Suprapubic skin (tissue), 4 donors: ENCODE measurements around the gene NRXN3. TPM values are rescaled to one million over a fixed set of nuclear protein-coding genes. Genes with fewer than 3 reads are reported as not detected.

Experiments used
- DNase-seq, 2 donors: peaks; one replicate each; pipeline ENCODE4 v3.0.0-alpha.2; 2019; ENCODE audit warnings: low spot score in 2 of 2
- H3K27ac ChIP-seq: fragments of 200-600 bp; sonication (generic); one replicate; pipeline ENCODE4 v1.5.1; 2019
- H3K27me3 ChIP-seq: fragments of 200-600 bp; sonication (generic); one replicate; pipeline ENCODE4 v1.5.1; 2019
- H3K36me3 ChIP-seq: fragments of 200-600 bp; sonication (generic); one replicate; pipeline ENCODE4 v1.5.1; 2019
- H3K4me1 ChIP-seq: fragments of 200-600 bp; sonication (generic); one replicate; pipeline ENCODE4 v1.5.1; 2019
- H3K4me3 ChIP-seq: fragments of 200-600 bp; sonication (generic); one replicate; pipeline ENCODE4 v1.5.1; 2019; ENCODE audit warnings: mild to moderate bottlenecking
- H3K9me3 ChIP-seq: fragments of 200-600 bp; sonication (generic); one replicate; pipeline ENCODE4 v1.5.1; 2019
- CTCF ChIP-seq, 2 donors: fragments of 200-600 bp in 1 of 2; fragments of 450-650 bp in 1 of 2; sonication (generic) in 1 of 2; IDR thresholded peaks; one replicate each; pipeline ENCODE4 v1.5.1; 2016 to 2019; ENCODE audit warnings: antibody characterized with exemption in 2 of 2, mild to moderate bottlenecking in 1 of 2, moderate library complexity in 1 of 2
- EP300 ChIP-seq: sonication (generic); formaldehyde crosslinking; IDR thresholded peaks from one replicate; pipeline ENCODE4 v1.6.1; 2017; ENCODE audit warnings: antibody characterized with exemption
- POLR2A ChIP-seq, 2 donors: fragments of 450-650 bp; IDR thresholded peaks; one replicate each; pipeline ENCODE4 v1.6.1; 2017; ENCODE audit warnings: antibody characterized with exemption in 2 of 2, mild to moderate bottlenecking in 2 of 2, moderate library complexity in 2 of 2
- POLR2AphosphoS5 ChIP-seq, 3 donors: sonication (generic); formaldehyde crosslinking; IDR thresholded peaks; one replicate each; pipeline ENCODE4 v1.6.1; 2017; ENCODE audit warnings: antibody characterized with exemption in 3 of 3
- WGBS: methylation state at CpG from one replicate; pipeline ENCODE4 v1.1.5; 2018; 5-methylcytosine and 5-hydroxymethylcytosine counted together
- total RNA-seq, 4 donors: library from RNA; depleted of rRNA; stranded (reverse); fragments of >200 nt; gene quantifications; one replicate each; pipeline ENCODE4 v1.1.0, GENCODE V29; 2016

Gene NRXN3
- total RNA-seq, 4 donors from 2014 or later = 0.79 to 4.3 (median 3.3) TPM

DNA sequence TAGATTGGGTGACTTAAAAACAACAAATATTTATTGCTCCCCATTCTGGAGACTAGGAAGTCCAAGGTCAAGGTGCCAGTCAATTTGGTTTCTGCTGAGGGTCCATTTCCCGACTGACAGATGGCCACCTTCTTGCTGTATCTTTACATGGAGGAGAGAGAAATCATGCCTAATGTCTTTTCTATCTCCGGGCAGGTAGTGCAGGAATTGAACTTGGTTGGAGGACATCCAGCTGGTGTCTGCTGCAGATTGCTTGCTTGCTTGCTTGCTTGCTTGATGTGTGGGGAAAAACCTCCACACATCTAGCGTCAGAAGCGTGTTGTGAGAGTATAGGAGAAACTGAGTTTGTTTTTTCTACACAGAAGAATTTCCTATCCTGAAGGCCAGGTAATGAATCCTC lies 1479.7 kb downstream of the NRXN3 start:
- H3K9me3 ChIP-seq = no peaks in the 10 kb centered on the region
- no peak for DNase-seq
- no peak overlapping the region for H3K4me3 ChIP-seq
- TF ChIP-seq CTCF (IDR thresholded peaks at IDR 0.05) (no peak), POLR2AphosphoS5 (IDR thresholded peaks at IDR 0.05) (no peak), EP300 (no peak), POLR2A (IDR thresholded peaks at IDR 0.05) (no peak)
- H3K27ac ChIP-seq = no peak overlapping the region
- 90% methylated on average over 4 of the region's 4 CpGs for WGBS
- no peaks in the 10 kb centered on the region for H3K4me1 ChIP-seq
- H3K27me3 ChIP-seq = no peaks in the 10 kb centered on the region
- H3K36me3 ChIP-seq = no peaks in the 10 kb centered on the region

- Histone ChIP-seq H3K36me3 (no peaks in the 10 kb centered on the region), H3K4me3 (no peak overlapping the region), H3K27ac (no peak overlapping the region), H3K4me1 (no peaks in the 10 kb centered on the region), H3K9me3 (no peaks in the 10 kb centered on the region), H3K27me3 (no peaks in the 10 kb centered on the region)
- DNase-seq = no peak
- no peak for TF ChIP-seq CTCF (IDR thresholded peaks at IDR 0.05)
- TF ChIP-seq POLR2A (IDR thresholded peaks at IDR 0.05) = no peak
- TF ChIP-seq EP300 = no peak
- TF ChIP-seq POLR2AphosphoS5 (IDR thresholded peaks at IDR 0.05) = no peak
- 89% methylated on average over 6 of the region's 6 CpGs for WGBS
Observed at GRCh38 chr14:79652513-79653307, 1482.5 kb downstream of the NRXN3 start.

GRCh38 chr14:79656056-79656455 lies 1485.9 kb downstream of the NRXN3 start:
- TF ChIP-seq EP300 (no peak), POLR2AphosphoS5 (IDR thresholded peaks at IDR 0.05) (no peak), POLR2A (IDR thresholded peaks at IDR 0.05) (no peak), CTCF (IDR thresholded peaks at IDR 0.05) (no peak)
- DNase-seq = no peak
- H3K27me3 ChIP-seq = no peaks in the 10 kb centered on the region
- H3K4me3 ChIP-seq = no peak overlapping the region
- WGBS = 52% methylated on average over 7 of the region's 7 CpGs
- no peaks in the 10 kb centered on the region for H3K9me3 ChIP-seq
- no peaks in the 10 kb centered on the region for H3K36me3 ChIP-seq
- H3K4me1 ChIP-seq = no peaks in the 10 kb centered on the region
- no peak overlapping the region for H3K27ac ChIP-seq

DNA sequence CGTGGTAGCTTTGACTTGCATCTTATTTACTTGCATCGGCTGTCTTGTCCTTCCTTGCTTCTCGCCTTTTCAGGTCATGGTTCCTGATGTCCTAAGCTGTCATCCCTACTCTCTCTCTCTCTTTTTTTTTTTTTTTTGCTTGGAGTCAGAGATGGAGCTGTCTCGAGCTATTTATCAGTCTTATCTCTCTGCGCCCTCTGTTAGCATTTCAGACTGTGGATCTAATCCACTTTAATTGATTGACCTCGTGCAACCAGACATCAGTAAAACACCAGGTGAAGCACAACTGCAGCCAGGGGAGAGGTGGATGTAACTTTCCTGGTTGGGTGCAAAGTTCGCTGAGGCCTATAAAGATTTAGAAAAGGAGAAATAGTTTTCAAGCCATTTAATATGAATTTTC lies 1486.3 kb downstream of the NRXN3 start:
- no peaks in the 10 kb centered on the region for H3K9me3 ChIP-seq
- H3K27me3 ChIP-seq = no peaks in the 10 kb centered on the region
- H3K36me3 ChIP-seq = no peaks in the 10 kb centered on the region
- no peak for TF ChIP-seq EP300
- no peak for TF ChIP-seq CTCF (IDR thresholded peaks at IDR 0.05)
- TF ChIP-seq POLR2AphosphoS5 (IDR thresholded peaks at IDR 0.05) = no peak
- TF ChIP-seq POLR2A (IDR thresholded peaks at IDR 0.05) = no peak
- no peak for DNase-seq
- no peak overlapping the region for H3K4me3 ChIP-seq
- no peaks in the 10 kb centered on the region for H3K4me1 ChIP-seq
- no peak overlapping the region for H3K27ac ChIP-seq
- whole genome bisulfite sequencing = 76% methylated on average over 7 of the region's 7 CpGs

- Histone ChIP-seq H3K27ac (no peak overlapping the region), H3K27me3 (no peaks in the 10 kb centered on the region), H3K4me1 (no peaks in the 10 kb centered on the region), H3K4me3 (no peak overlapping the region), H3K9me3 (no peaks in the 10 kb centered on the region), H3K36me3 (no peaks in the 10 kb centered on the region)
- no peak for DNase-seq
- WGBS = 51% methylated on average over 5 of the region's 5 CpGs
- no peak for TF ChIP-seq EP300
- TF ChIP-seq CTCF (IDR thresholded peaks at IDR 0.05) = no peak
- no peak for TF ChIP-seq POLR2AphosphoS5 (IDR thresholded peaks at IDR 0.05)
- no peak for TF ChIP-seq POLR2A (IDR thresholded peaks at IDR 0.05)
Observed at GRCh38 chr14:79658221-79658620, 1488.0 kb downstream of the NRXN3 start.
